Activated CD8-positive, alpha-beta T cell treated with anti-CD3 and anti-CD28 coated beads, Interleukin-2, amount 10 ng/mL, durations not matched to agents 7 days and 5 days (primary cell): ENCODE data around the gene RBM8A. TPM values are rescaled to one million over a fixed set of nuclear protein-coding genes. Genes with fewer than 3 reads are reported as not detected.

ENCODE experiments used
- ATAC-seq: fragments of 150-1000 bp; cut with Tn5 transposase; one replicate; pipeline ENCODE4 v1.10.0; 2021; ENCODE audit warnings: moderate library complexity
- CTCF ChIA-PET: fragments of 350-600 bp; sonication (Branson Sonifier 250); formaldehyde crosslinking; loops from one replicate; lab custom pipeline; 2021; ENCODE audit warnings: antibody characterized with exemption; lab: Charles Lee
- POLR2A ChIA-PET: fragments of 350-600 bp; sonication (Branson Sonifier 250); formaldehyde crosslinking; loops from one replicate; lab custom pipeline; 2021; ENCODE audit warnings: antibody characterized with exemption; lab: Charles Lee
- DNase-seq: peaks from one replicate; pipeline ENCODE4 v3.0.0-alpha.2; 2020
- H3K27ac Mint-ChIP-seq: one replicate; pipeline ENCODE4 v1.8.0; 2021; ENCODE audit warnings: mild to moderate bottlenecking, mixed read lengths
- H3K27me3 Mint-ChIP-seq: one replicate; pipeline ENCODE4 v1.8.0; 2021; ENCODE audit warnings: low read depth, mixed read lengths
- H3K36me3 Mint-ChIP-seq: one replicate; pipeline ENCODE4 v1.8.0; 2021; ENCODE audit warnings: low read depth, mixed read lengths
- H3K4me1 Mint-ChIP-seq: one replicate; pipeline ENCODE4 v1.8.0; 2021; ENCODE audit warnings: low read depth, mixed read lengths
- H3K4me3 Mint-ChIP-seq: one replicate; pipeline ENCODE4 v1.8.0; 2021; ENCODE audit warnings: mild to moderate bottlenecking, mixed read lengths
- H3K9me3 Mint-ChIP-seq: one replicate; pipeline ENCODE4 v1.8.0; 2022; ENCODE audit warnings: mixed read lengths; ENCODE audit not compliant: insufficient read depth
- total RNA-seq, 2 experiments: library from RNA; stranded (reverse); gene quantifications; one replicate each; pipeline ENCODE4 v1.2.3, GENCODE V29; 2021

The RBM8A gene
- total RNA-seq, 2 experiments from 2014 or later = 202 to 204 TPM

DNA sequence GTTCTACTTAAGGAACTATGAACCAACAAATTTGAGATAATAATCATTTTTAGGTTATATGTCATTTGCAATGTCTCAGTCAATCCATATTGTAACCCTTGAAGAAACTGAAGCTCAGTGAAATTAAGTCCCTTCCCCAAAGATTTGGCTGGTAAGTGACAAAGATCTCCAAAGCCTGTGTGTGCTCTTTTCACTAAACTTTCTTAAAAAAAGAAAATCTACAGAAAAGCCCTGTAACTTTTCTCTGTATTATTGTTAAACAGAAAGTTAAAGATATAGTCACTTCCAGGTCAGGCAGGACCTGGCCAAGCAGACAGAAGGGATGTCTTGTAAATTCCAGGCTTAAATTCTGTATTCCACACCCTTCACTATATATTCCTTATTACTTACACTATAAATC, 29.1 kb upstream of the RBM8A start:
- Mint-ChIP-seq H3K27ac (peak overlapping the region; percentile 84), H3K36me3 (peaks cover 18% of the 10 kb centered on the region), H3K9me3 (no peaks in the 10 kb centered on the region), H3K4me1 (peaks cover 60% of the 10 kb centered on the region), H3K27me3 (no peaks in the 10 kb centered on the region), H3K4me3 (peak overlapping the region; percentile 85)
- DNase-seq = no peak
- ChIA-PET POLR2A (interaction anchor here (0.6 to 3.4 kb wide), 5 partner anchors 13 to 40 kb away, joined by 3 to 42 read pairs (median 4); partner anchors contain the start of genes PEX11B, RBM8A and TXNIP), CTCF (interaction anchor here (1.0 to 7.3 kb wide), 5 partner anchors 13 to 111 kb away, joined by 3 to 46 read pairs (median 7); partner anchors contain the start of genes NUDT17 and RBM8A)
- ATAC-seq = no peak

DNA sequence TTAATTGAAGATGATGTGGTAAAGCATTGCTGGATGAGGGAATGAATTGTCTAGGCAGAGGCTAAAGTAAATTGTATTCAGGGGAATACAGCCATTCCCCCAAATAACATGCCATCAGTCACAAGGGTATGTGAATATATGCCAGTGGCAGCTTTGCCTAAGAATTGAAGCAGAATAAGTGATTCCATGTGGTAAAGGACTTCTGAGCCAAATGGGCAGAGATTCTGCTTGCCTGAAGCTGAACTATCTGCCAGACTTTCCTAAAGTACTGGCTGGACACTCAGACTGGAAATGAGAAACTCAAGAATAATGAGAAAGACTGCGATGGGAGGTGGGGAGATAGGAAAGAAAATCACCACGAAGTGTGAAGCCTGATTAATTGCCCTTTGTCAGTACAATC, 28.2 kb upstream of the RBM8A start:
- no peak for DNase-seq
- peak overlapping the region; percentile 23 for H3K4me3 Mint-ChIP-seq
- H3K36me3 Mint-ChIP-seq = peaks cover 20% of the 10 kb centered on the region
- H3K27me3 Mint-ChIP-seq = no peaks in the 10 kb centered on the region
- POLR2A ChIA-PET = interaction anchor here (0.8 to 1.2 kb wide), 2 partner anchors 24 to 96 kb away, joined by 3 to 4 read pairs; no protein-coding TSS in a partner anchor
- CTCF ChIA-PET = interaction anchor here (0.7 to 1.5 kb wide), 2 partner anchors 22 to 110 kb away, joined by 3 read pairs; no protein-coding TSS in a partner anchor
- ATAC-seq = no peak
- H3K4me1 Mint-ChIP-seq = peaks cover 62% of the 10 kb centered on the region
- H3K9me3 Mint-ChIP-seq = no peaks in the 10 kb centered on the region
- H3K27ac Mint-ChIP-seq = no peak overlapping the region

DNA sequence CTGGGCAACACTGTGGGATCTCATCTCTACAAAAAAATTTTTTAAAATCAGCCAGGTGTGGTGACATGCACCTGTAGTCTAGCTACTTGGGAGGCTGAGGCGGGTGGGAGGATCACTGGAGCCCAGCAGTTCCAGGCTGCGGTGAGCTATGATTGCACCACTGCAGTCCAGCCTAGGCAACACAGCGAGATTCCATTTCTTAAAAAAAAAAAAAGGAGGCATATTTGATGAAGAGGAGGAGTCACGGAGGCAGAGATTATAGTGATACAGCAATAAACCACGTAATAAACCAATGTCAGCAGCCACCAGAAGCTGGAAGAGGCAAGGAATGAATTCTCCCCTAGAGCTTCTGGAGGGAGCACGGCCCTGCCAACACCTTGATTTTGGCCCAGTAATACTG, 26.6 kb upstream of the RBM8A start:
- no peak for ATAC-seq
- POLR2A ChIA-PET = no interaction called here
- no peaks in the 10 kb centered on the region for H3K9me3 Mint-ChIP-seq
- peaks cover 22% of the 10 kb centered on the region for H3K36me3 Mint-ChIP-seq
- H3K27me3 Mint-ChIP-seq = no peaks in the 10 kb centered on the region
- H3K4me3 Mint-ChIP-seq = no peak overlapping the region
- CTCF ChIA-PET = interaction anchor here (1.5 kb wide), 1 partner anchor 62 kb away, joined by 4 read pairs; no protein-coding TSS in a partner anchor
- H3K27ac Mint-ChIP-seq = no peak overlapping the region
- peaks cover 54% of the 10 kb centered on the region for H3K4me1 Mint-ChIP-seq
- DNase-seq = no peak

DNA sequence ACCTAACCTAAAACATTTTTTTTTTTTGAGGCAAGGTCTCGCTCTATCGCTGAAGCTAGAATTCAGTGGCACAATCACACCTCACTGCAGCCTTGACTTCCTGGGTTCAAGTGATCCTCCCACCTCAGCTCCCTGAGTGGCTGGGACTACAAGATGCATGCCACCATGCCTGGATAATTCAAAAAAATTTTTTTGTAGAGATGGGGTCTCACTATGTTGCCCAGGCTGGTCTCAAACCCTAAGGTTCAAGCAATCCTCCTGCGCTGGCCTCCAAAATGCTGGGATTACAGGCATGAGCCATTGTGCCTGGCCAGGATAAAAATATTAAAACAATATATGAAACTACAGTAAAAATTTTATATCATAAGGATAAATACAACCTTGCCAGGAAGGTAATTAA, 25.6 kb upstream of the RBM8A start:
- ChIA-PET POLR2A (no interaction called here), CTCF (interaction anchor here (1.5 kb wide), 1 partner anchor 61 kb away, joined by 4 read pairs; no protein-coding TSS in a partner anchor)
- Mint-ChIP-seq H3K4me3 (no peak overlapping the region), H3K9me3 (no peaks in the 10 kb centered on the region), H3K36me3 (peaks cover 22% of the 10 kb centered on the region), H3K4me1 (peaks cover 45% of the 10 kb centered on the region), H3K27ac (no peak overlapping the region), H3K27me3 (no peaks in the 10 kb centered on the region)
- ATAC-seq (no peak), DNase-seq (no peak)

DNA sequence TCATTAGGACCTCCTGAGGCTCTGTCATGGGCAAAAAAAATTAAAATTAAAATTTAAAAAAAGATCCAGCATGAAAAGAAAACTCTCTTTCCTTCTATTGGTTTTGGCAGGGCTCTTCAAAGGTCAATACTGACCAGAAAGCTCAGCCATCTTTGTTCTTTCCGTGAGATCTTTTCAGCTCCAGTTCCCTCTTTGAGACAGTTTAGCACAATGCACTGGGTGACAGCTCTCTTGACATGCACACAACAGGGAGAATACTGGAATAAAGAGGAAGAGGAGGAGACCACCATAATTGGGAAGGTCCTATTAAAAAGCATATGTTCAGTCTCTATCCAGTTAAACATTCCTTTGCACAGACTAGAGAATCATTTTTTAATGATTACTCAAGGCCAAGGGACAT, 24.2 kb upstream of the RBM8A start:
- ATAC-seq = no peak
- DNase-seq = no peak
- ChIA-PET CTCF (no interaction called here), POLR2A (interaction anchor here (1.7 kb wide), 1 partner anchor 24 kb away, joined by 4 read pairs; the partner anchor contains the start of gene RBM8A)
- Mint-ChIP-seq H3K27me3 (no peaks in the 10 kb centered on the region), H3K4me3 (no peak overlapping the region), H3K9me3 (no peaks in the 10 kb centered on the region), H3K36me3 (peaks cover 29% of the 10 kb centered on the region), H3K4me1 (peaks cover 42% of the 10 kb centered on the region), H3K27ac (no peak overlapping the region)

DNA sequence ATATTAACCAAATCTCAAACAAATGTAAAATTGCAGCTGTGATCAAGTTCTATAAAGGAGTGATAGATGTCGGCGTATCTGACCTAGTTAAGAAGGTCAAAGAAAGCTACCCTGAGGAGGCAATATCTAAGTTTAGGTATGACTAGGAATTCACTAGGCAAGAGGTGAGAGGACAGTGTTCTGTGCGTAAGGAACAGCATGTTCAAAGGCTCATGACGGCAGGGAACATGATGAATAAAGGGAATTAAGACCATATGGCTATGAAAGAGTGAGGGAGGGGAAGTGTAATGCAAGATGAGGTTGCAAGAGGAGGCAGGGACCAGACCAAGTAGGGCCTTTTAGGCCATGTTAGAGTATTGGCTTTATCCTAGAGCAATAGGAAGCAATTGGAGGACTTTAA, 21.9 kb upstream of the RBM8A start:
- Mint-ChIP-seq H3K9me3 (no peaks in the 10 kb centered on the region), H3K4me1 (peaks cover 23% of the 10 kb centered on the region)
- CTCF ChIA-PET = interaction anchor here (0.7 to 1.4 kb wide), 3 partner anchors 10 to 104 kb away, joined by 3 read pairs; partner anchors contain the start of gene NUDT17

DNA sequence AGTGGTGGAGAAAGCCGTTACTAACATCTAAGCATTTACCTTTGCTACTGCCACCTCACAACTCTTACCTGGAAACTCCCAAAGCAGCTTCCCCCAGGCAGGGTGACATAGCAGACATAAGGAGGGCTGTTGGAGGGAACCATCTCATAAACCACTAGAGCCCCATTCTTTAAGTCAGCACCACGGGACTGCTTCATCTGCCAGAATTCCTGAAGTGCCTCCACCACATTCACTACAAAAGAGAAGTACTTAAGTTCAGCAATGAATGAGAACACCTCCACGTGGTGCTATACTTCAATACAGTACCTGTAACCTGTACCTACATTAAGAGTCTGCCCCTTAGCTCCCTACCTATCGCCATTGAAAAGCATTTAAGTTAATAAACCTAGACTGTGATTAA, 20.3 kb upstream of the RBM8A start:
- Mint-ChIP-seq H3K4me3 (no peak overlapping the region), H3K27ac (no peak overlapping the region), H3K27me3 (no peaks in the 10 kb centered on the region), H3K36me3 (peaks cover 40% of the 10 kb centered on the region), H3K4me1 (peaks cover 21% of the 10 kb centered on the region), H3K9me3 (no peaks in the 10 kb centered on the region)
- CTCF ChIA-PET = interaction anchor here (1.0 kb wide), 1 partner anchor 102 kb away, joined by 3 read pairs; the partner anchor contains the start of gene NUDT17
- POLR2A ChIA-PET = no interaction called here
- DNase-seq (no peak), ATAC-seq (no peak)

More for the DNA sequence above, 21.9 kb upstream of the RBM8A start:
- ATAC-seq (no peak), DNase-seq (no peak)
- Mint-ChIP-seq H3K27me3 (no peaks in the 10 kb centered on the region), H3K4me3 (no peak overlapping the region), H3K27ac (no peak overlapping the region), H3K36me3 (peaks cover 35% of the 10 kb centered on the region)
- POLR2A ChIA-PET = interaction anchor here (0.8 kb wide), 1 partner anchor 21 kb away, joined by 3 read pairs; the partner anchor contains the start of gene RBM8A

DNA sequence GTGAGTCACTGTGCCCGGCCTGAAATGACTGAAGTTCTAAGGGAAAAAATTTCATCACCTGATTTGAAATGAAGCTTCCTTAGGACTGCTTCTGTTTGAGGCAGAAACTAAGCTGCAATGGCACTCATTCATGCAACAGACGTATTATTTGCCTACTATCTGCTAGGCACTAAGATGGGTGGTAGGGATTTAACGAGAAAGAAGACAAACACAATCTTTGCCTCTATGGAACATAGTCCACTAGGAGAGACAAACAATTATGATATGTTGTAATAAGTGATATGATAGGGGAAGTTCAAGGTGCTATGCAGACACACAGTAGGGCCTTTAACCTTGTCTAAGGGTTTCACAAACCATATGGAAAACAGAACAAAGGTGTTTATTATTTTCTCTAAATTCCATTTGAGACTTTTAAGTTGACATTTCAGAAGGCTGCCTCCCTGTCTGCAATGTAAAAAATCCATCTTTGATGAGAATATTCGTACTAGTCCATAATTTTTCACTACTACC, 19.2 kb upstream of the RBM8A start:
- peaks cover 40% of the 10 kb centered on the region for H3K36me3 Mint-ChIP-seq
- H3K4me1 Mint-ChIP-seq = peaks cover 14% of the 10 kb centered on the region
- no peaks in the 10 kb centered on the region for H3K27me3 Mint-ChIP-seq
- DNase-seq (no peak), ATAC-seq (no peak)
- ChIA-PET POLR2A (no interaction called here), CTCF (no interaction called here)
- no peak overlapping the region for H3K27ac Mint-ChIP-seq
- no peak overlapping the region for H3K4me3 Mint-ChIP-seq
- no peaks in the 10 kb centered on the region for H3K9me3 Mint-ChIP-seq

DNA sequence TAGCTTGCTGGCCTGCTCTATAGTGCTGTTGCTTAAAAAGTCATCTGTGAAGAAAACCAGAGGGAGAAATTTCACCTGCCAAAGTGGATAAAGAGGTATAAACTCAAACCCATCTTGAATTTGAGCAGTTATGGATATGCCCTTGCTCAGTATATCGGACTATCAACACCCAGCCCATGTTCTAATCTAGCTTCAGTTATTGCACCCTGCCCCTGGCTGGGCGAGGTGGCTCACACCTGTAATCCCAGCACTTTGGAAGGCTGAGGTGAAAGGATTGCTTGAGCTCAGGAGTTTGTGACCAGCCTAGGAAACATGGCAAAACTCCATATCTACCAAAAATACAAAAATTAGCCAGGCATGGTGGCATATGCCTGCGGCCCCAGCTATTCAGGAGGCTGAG, 17.2 kb upstream of the RBM8A start:
- no peak overlapping the region for H3K4me3 Mint-ChIP-seq
- no peaks in the 10 kb centered on the region for H3K9me3 Mint-ChIP-seq
- H3K27me3 Mint-ChIP-seq = no peaks in the 10 kb centered on the region
- no peaks in the 10 kb centered on the region for H3K4me1 Mint-ChIP-seq
- DNase-seq (no peak), ATAC-seq (no peak)
- H3K27ac Mint-ChIP-seq = no peak overlapping the region
- POLR2A ChIA-PET = interaction anchor here (0.9 kb wide), 1 partner anchor 17 kb away, joined by 4 read pairs; the partner anchor contains the start of gene RBM8A
- peaks cover 44% of the 10 kb centered on the region for H3K36me3 Mint-ChIP-seq
- CTCF ChIA-PET = interaction anchor here (1.4 to 1.7 kb wide), 2 partner anchors 9 to 13 kb away, joined by 3 to 7 read pairs; partner anchors contain the start of gene LIX1L

DNA sequence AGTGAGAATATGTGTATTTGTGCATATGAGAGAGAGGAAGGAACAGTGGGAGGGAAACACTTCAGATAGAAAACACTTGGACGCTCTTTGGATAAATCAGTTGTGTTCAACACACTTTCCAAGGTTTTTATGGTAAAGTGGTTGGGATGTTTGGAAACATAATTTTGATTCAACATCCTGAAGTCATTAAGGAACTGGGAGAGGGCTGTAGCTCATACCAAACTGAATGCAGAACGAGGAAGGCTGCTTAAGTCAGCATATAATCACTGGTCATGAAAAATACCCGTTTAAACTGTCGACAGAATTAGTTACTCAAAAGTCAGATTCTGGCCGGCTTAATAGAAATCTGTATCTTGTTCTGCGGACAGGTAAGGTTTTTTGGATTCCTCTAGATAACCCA, 15.6 kb upstream of the RBM8A start:
- Mint-ChIP-seq H3K27me3 (no peaks in the 10 kb centered on the region), H3K4me1 (no peaks in the 10 kb centered on the region), H3K36me3 (peaks cover 44% of the 10 kb centered on the region), H3K9me3 (no peaks in the 10 kb centered on the region), H3K4me3 (no peak overlapping the region), H3K27ac (no peak overlapping the region)
- DNase-seq (no peak), ATAC-seq (no peak)
- POLR2A ChIA-PET = interaction anchor here (1.3 kb wide), 1 partner anchor 14 kb away, joined by 3 read pairs; no protein-coding TSS in a partner anchor
- CTCF ChIA-PET = interaction anchor here (1.4 to 1.7 kb wide), 2 partner anchors 15 to 22 kb away, joined by 4 to 7 read pairs; partner anchors contain the start of genes ANKRD34A, LIX1L and POLR3GL

DNA sequence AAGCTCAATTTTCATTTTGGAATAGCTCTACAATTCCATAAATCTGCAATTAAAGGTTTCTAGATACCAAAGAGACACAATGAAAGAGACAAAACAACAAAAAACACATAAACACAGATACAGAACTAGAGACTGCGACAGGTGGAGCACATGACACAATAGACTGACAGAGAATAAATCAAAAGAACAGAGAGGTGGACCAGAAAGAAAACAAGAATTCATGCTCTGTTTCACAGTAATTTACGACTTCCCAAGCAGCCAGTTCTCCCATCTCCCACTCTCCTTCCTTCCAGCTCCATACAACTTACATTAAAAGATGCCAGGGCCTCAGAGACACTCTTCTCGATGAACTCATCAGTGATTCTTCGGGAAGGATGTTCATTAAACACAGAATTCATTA, 15.1 kb upstream of the RBM8A start:
- ATAC-seq (no peak), DNase-seq (no peak)
- Mint-ChIP-seq H3K36me3 (peaks cover 46% of the 10 kb centered on the region), H3K9me3 (no peaks in the 10 kb centered on the region), H3K27me3 (no peaks in the 10 kb centered on the region), H3K4me1 (no peaks in the 10 kb centered on the region), H3K4me3 (no peak overlapping the region), H3K27ac (peak overlapping the region; percentile 3)
- POLR2A ChIA-PET = interaction anchor here (1.3 kb wide), 1 partner anchor 14 kb away, joined by 3 read pairs; no protein-coding TSS in a partner anchor
- CTCF ChIA-PET = interaction anchor here (1.4 kb wide), 1 partner anchor 22 kb away, joined by 4 read pairs; the partner anchor contains the start of genes ANKRD34A and POLR3GL

DNA sequence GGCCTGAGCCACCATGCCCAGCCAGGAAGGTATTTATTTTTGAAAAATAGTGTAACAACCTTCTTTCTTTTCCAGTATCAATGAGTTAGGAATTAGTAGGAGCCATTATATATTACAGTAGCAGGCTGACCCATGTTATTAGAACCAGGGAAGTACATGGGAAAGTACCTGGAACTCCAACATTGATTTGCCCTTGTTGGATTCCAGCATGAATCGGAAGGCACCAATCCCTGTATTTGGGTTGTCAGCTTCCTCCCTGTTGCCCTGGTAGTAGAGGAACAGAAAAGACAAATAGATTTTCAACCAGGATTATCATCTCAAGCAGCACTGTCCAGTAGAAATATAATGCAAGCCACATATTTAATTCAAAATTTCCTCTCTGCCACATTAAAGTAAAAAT, 10.2 kb upstream of the RBM8A start:
- POLR2A ChIA-PET = interaction anchor here (1.5 to 1.7 kb wide), 2 partner anchors 10 kb away, joined by 5 to 11 read pairs; partner anchors contain the start of gene RBM8A
- Mint-ChIP-seq H3K27ac (no peak overlapping the region), H3K4me3 (no peak overlapping the region), H3K27me3 (no peaks in the 10 kb centered on the region), H3K36me3 (peaks cover 46% of the 10 kb centered on the region), H3K9me3 (no peaks in the 10 kb centered on the region), H3K4me1 (peaks cover 16% of the 10 kb centered on the region)
- CTCF ChIA-PET = interaction anchor here (1.0 kb wide), 1 partner anchor 91 kb away, joined by 3 read pairs; no protein-coding TSS in a partner anchor
- ATAC-seq (no peak), DNase-seq (no peak)
